SK-N-SH treated with all-trans-retinoic acid at 6 μM for 48 hours (cell line): Measurements from ENCODE around the gene NAA10.

ENCODE experiments used
- CSRNP3 ChIP-seq: fragments of 250-450 bp; sonication (Bioruptor Pico); IDR thresholded peaks from 2 replicates; pipeline ENCODE4 v1.5.1; 2021; ENCODE audit warnings: mild to moderate bottlenecking, moderate library complexity
- PATZ1 ChIP-seq: fragments of 250-450 bp; sonication (Bioruptor Pico); IDR thresholded peaks from 2 replicates; pipeline ENCODE4 v1.8.0; 2020; ENCODE audit warnings: mild to moderate bottlenecking, moderate library complexity, borderline replicate concordance
- RARB ChIP-seq: fragments of 250-450 bp; sonication (Bioruptor Pico); IDR thresholded peaks from 2 replicates; pipeline ENCODE4 v1.8.0; 2021; ENCODE audit warnings: mild to moderate bottlenecking, moderate library complexity
- TSHZ2 ChIP-seq: fragments of 250-450 bp; sonication (Bioruptor Pico); IDR thresholded peaks from 2 replicates; pipeline ENCODE4 v1.5.0; 2020; ENCODE audit warnings: mild to moderate bottlenecking, moderate library complexity
- ZC3H10 ChIP-seq: fragments of 250-450 bp; sonication (Bioruptor Pico); IDR thresholded peaks from 2 replicates; pipeline ENCODE4 v1.5.1; 2021; ENCODE audit warnings: mild to moderate bottlenecking, moderate library complexity

GRCh38 chrX:153906126-153906917, 28.5 kb downstream of the NAA10 start:
- TF ChIP-seq RARB (CRISPR knock-in tag) (no peak), PATZ1 (CRISPR knock-in tag) (no peak), CSRNP3 (CRISPR knock-in tag) (no peak), ZC3H10 (no peak), TSHZ2 (CRISPR knock-in tag) (no peak)
